Measurements from ENCODE around the gene IFNGR1.

GRCh38 chr6:137191236-137191635 is 27.9 kb downstream of the IFNGR1 start:
- TF ChIP-seq TAF1 (IDR thresholded peaks at IDR 0.05; ENCODE audit: low read depth, low read length) (no peak), POLR2A (IDR thresholded peaks at IDR 0.05; ENCODE audit: low read depth, low read length) (no peak), SPI1 (IDR thresholded peaks at IDR 0.05; ENCODE audit: low read depth, low read length) (no peak), POU2F2 (IDR thresholded peaks at IDR 0.05; ENCODE audit: low read depth, low read length) (no peak), POLR2AphosphoS5 (IDR thresholded peaks at IDR 0.05; ENCODE audit: low read depth, low read length) (no peak), PAX5 (IDR thresholded peaks at IDR 0.05; ENCODE audit: insufficient read depth, low read length, severe bottlenecking) (no peak)

Data from GM12891 (cell line).